Stimulated activated CD8-positive, alpha-beta memory T cell treated with anti-CD3 and anti-CD28 coated beads, Interleukin-12 subunit alpha, Interleukin-12 subunit beta, amount 100 ng/mL, for 4 hours (primary cell): ENCODE results near the gene HIVEP1.
A peak's percentile ranks its signal among the peaks of the same experiment; 100 is the strongest.

Source experiments
- DNase-seq: peaks from one replicate; pipeline ENCODE4 v3.0.0-alpha.2; 2020; ENCODE audit warnings: low read depth

HIVEP1 gene

GRCh38 chr6:11994875-11995461 lies 17.1 kb upstream of the HIVEP1 start:
- DNase-seq: no peak

GRCh38 chr6:11996751-11997150 lies 15.4 kb upstream of the HIVEP1 start:
- no peak for DNase-seq

- DNase-seq: no peak
Measured at GRCh38 chr6:11999246-11999645, 12.9 kb upstream of the HIVEP1 start.

GRCh38 chr6:12000174-12000573 lies 11.9 kb upstream of the HIVEP1 start:
- no peak for DNase-seq

GRCh38 chr6:12001004-12001705 lies 11.0 kb upstream of the HIVEP1 start:
- no peak for DNase-seq

- DNase-seq: no peak
Measured at GRCh38 chr6:12001706-12002435, 10.2 kb upstream of the HIVEP1 start.

GRCh38 chr6:12007473-12007872 lies 4.6 kb upstream of the HIVEP1 start:
- no peak for DNase-seq

- DNase-seq: no peak
Measured at GRCh38 chr6:12007887-12008286, 4.2 kb upstream of the HIVEP1 start.

- peak; percentile 69 for DNase-seq
Measured at GRCh38 chr6:12008366-12009179, 3.5 kb upstream of the HIVEP1 start.

GRCh38 chr6:12009180-12009685 lies 2.9 kb upstream of the HIVEP1 start:
- DNase-seq: no peak

GRCh38 chr6:12009876-12010634 lies 2.1 kb upstream of the HIVEP1 start:
- DNase-seq: no peak

- DNase-seq: no peak
Measured at GRCh38 chr6:12010635-12011275, 1.4 kb upstream of the HIVEP1 start.

- peak; percentile 93 for DNase-seq
Measured at GRCh38 chr6:12011276-12012037, 655 bp upstream of the HIVEP1 start.

- peak; percentile 37 for DNase-seq
Measured at GRCh38 chr6:12012558-12013306, 620 bp downstream of the HIVEP1 start.

GRCh38 chr6:12013307-12013719 lies 1.2 kb downstream of the HIVEP1 start:
- no peak for DNase-seq

GRCh38 chr6:12014027-12014872 lies 2.1 kb downstream of the HIVEP1 start:
- no peak for DNase-seq

GRCh38 chr6:12014873-12015149 lies 2.7 kb downstream of the HIVEP1 start:
- no peak for DNase-seq

GRCh38 chr6:12017263-12017662 lies 5.2 kb downstream of the HIVEP1 start:
- DNase-seq: no peak
